ENCODE results near the gene CHURC1.

DNA sequence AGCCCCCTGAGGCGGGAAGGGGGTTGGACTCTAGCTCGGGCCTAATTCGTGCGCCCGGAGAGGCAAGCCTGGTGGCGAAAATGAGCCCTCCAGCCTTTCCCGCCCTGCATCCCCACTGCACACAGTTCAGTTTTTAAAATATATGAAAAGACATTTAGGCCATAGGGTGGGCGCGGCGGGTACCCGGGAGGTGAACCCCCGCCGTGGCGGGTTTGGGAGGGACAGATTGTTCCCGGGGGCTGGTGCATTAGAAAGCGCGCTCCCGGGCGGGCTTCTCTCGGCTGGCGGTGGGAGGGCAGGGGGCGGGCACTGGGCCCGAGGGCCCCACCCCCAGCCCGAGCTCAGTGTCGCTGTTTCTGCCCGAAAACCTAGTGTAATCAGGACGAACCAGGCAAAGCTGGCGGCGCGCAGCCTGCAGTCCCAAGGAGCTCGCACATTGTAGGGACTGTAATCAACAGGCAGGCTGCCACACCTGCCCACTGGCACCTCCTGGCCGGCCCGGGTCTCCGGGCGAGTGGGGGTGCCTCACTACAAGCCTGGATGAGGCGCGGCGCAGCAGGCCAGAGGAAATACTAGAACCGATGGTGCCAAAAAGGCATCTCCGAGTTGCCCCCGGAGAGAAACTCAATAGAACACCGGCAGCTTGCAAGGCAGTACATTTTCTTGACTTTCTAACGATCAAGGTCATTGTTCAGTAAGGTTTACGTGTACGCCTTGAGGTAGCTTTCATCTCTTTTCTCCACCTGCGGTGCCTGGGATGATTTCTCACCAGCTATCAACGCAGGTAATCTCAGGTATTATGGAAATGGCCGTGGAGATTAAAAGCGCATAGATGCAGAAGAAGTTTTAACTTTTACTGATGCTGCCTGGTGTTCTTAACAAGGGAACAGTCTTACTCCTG is 33.8 kb upstream of the CHURC1 start:
- no peak for TF ChIP-seq TAF1 (conservative IDR thresholded peaks at IDR 0.05)
- TF ChIP-seq, protein P1, sequence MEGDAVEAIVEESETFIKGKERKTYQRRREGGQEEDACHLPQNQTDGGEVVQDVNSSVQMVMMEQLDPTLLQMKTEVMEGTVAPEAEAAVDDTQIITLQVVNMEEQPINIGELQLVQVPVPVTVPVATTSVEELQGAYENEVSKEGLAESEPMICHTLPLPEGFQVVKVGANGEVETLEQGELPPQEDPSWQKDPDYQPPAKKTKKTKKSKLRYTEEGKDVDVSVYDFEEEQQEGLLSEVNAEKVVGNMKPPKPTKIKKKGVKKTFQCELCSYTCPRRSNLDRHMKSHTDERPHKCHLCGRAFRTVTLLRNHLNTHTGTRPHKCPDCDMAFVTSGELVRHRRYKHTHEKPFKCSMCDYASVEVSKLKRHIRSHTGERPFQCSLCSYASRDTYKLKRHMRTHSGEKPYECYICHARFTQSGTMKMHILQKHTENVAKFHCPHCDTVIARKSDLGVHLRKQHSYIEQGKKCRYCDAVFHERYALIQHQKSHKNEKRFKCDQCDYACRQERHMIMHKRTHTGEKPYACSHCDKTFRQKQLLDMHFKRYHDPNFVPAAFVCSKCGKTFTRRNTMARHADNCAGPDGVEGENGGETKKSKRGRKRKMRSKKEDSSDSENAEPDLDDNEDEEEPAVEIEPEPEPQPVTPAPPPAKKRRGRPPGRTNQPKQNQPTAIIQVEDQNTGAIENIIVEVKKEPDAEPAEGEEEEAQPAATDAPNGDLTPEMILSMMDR (IDR thresholded peaks at IDR 0.05; ENCODE audit: low read depth, low read length, missing input control): no peak
- no peak for TF ChIP-seq SP1 (IDR thresholded peaks at IDR 0.05)
- TF ChIP-seq HNF4G (IDR thresholded peaks at IDR 0.05): no peak
- no peak for TF ChIP-seq EGR1 (IDR thresholded peaks at IDR 0.05; ENCODE audit: low read depth in 2 of 2)
- no peak for TF ChIP-seq YY1 (IDR thresholded peaks at IDR 0.05)
- TF ChIP-seq, protein P2, sequence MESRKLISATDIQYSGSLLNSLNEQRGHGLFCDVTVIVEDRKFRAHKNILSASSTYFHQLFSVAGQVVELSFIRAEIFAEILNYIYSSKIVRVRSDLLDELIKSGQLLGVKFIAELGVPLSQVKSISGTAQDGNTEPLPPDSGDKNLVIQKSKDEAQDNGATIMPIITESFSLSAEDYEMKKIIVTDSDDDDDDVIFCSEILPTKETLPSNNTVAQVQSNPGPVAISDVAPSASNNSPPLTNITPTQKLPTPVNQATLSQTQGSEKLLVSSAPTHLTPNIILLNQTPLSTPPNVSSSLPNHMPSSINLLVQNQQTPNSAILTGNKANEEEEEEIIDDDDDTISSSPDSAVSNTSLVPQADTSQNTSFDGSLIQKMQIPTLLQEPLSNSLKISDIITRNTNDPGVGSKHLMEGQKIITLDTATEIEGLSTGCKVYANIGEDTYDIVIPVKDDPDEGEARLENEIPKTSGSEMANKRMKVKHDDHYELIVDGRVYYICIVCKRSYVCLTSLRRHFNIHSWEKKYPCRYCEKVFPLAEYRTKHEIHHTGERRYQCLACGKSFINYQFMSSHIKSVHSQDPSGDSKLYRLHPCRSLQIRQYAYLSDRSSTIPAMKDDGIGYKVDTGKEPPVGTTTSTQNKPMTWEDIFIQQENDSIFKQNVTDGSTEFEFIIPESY (IDR thresholded peaks at IDR 0.05): no peak
- TF ChIP-seq RAD21 (IDR thresholded peaks at IDR 0.05): no peak
